Posterior vena cava (tissue), 2 donors: ENCODE data around the gene TIGD3. TPM values are rescaled to one million over a fixed set of nuclear protein-coding genes. Genes with fewer than 3 reads are reported as not detected.

ENCODE experiments used
- DNase-seq: peaks from one replicate; pipeline ENCODE4 v3.0.0-alpha.2; 2020; ENCODE audit warnings: low spot score
- intact Hi-C, 2 donors: fragments of 100-400 bp; cut with DNase I; formaldehyde crosslinking; loops; one replicate each; pipeline versions ENCODE4 v1.14.1 to v1.14.2; 2022 to 2023
- total RNA-seq, 2 donors: library from RNA; stranded (reverse); fragmentation: NEBNext Ultra II Directional; extraction: Animal tissue kit (Norgen Biotek cat#: 25700); gene quantifications; one replicate each; pipeline ENCODE4 v1.2.1, GENCODE V29; 2021
- donor health status: DM: yes; HTN: yes; CAD: no.
- donor health status: DM: yes; HTN: yes; CAD: no.

Gene TIGD3
- total RNA-seq, 2 donors from 2014 or later: not detected

- intact Hi-C loops: no loop called here
- no peak for DNase-seq
These were observed 28.3 kb downstream of the TIGD3 start for GRCh38 chr11:65382804-65383368.

GRCh38 chr11:65383778-65384177, 29.2 kb downstream of the TIGD3 start:
- intact Hi-C loops: no loop called here
- DNase-seq: no peak

GRCh38 chr11:65384301-65384889, 29.8 kb downstream of the TIGD3 start:
- no peak for DNase-seq
- intact Hi-C loops: no loop called here

GRCh38 chr11:65386307-65387140, 32.0 kb downstream of the TIGD3 start, which contains the start of gene FRMD8:
Gene FRMD8 (plus strand): TSS chr11:65386637. CDS start chr11:65387037, 400 bp downstream.
- DNase-seq: peak; percentile 98
- intact Hi-C loops: no loop called here

GRCh38 chr11:65388731-65389130, 34.2 kb downstream of the TIGD3 start:
- intact Hi-C loops: no loop called here
- no peak for DNase-seq

- no peak for DNase-seq
- intact Hi-C loops: no loop called here
These were observed 34.9 kb downstream of the TIGD3 start for GRCh38 chr11:65389294-65389980.

GRCh38 chr11:65390099-65390941, 35.8 kb downstream of the TIGD3 start:
- intact Hi-C loops: no loop called here
- DNase-seq: no peak

- intact Hi-C loops: no loop called here
- no peak for DNase-seq
These were observed 36.4 kb downstream of the TIGD3 start for GRCh38 chr11:65390996-65391395.

- no peak for DNase-seq
- intact Hi-C loops: no loop called here
These were observed 37.8 kb downstream of the TIGD3 start for GRCh38 chr11:65392186-65392829.

GRCh38 chr11:65392899-65393298, 38.3 kb downstream of the TIGD3 start:
- intact Hi-C loops: no loop called here
- no peak for DNase-seq

GRCh38 chr11:65393513-65394079, 39.0 kb downstream of the TIGD3 start:
- intact Hi-C loops: no loop called here
- no peak for DNase-seq

- intact Hi-C loops: no loop called here
- DNase-seq: no peak
These were observed 39.6 kb downstream of the TIGD3 start for GRCh38 chr11:65394125-65394536.

GRCh38 chr11:65395961-65396530, 41.5 kb downstream of the TIGD3 start:
- intact Hi-C loops: no loop called here
- no peak for DNase-seq

- DNase-seq: no peak
- intact Hi-C loops: no loop called here
These were observed 42.5 kb downstream of the TIGD3 start for GRCh38 chr11:65396769-65397745.

- intact Hi-C loops: no loop called here
- DNase-seq: no peak
These were observed 43.9 kb downstream of the TIGD3 start for GRCh38 chr11:65398362-65398910.

- intact Hi-C loops: no loop called here
- no peak for DNase-seq
These were observed 44.7 kb downstream of the TIGD3 start for GRCh38 chr11:65399249-65399648.

GRCh38 chr11:65399845-65400244, 45.3 kb downstream of the TIGD3 start:
- intact Hi-C loops: no loop called here
- DNase-seq: no peak
